ENCODE measurements around the gene NR2F1-AS1.

The NR2F1-AS1 gene

DNA sequence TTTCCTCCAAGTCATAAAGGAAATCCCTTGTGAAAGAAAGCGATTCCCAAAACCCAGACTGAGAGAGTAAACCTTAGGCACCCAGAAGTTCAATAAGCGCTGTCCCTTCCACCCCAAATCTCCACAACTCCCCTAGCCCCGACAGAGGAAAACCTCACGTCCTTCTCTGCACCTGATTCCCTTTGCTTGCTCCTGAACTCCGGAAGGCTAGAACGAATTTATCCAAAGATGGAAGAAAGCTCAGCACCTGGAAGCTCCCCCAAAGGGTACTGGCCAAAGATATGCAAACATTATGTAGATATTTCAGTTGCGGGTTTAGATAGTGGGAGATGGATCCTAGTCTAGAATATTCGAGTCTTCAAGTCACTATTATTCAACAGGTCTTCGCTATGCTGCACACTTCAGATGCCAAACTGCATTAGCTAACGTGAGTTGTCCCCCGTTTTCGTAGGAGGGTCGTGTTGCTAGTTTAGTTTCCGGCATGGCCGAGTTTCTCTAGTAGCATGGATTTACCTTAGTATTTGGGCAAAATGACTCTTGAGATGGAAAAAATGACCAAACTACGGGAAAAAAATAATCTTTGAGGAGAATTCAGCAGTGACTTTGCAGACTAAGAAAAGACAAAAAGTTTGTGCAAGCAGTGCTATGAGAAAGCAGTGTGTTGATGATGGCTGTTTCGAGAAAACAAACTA is 29.7 kb upstream of the NR2F1-AS1 start:
- Histone ChIP-seq H3K27ac (ENCODE audit: low read depth, low read length) (no peak overlapping the region), H3K4me3 (ENCODE audit: low read length) (no peak overlapping the region), H3K27me3 (ENCODE audit: insufficient read depth, low read length) (peaks cover 100% of the 10 kb centered on the region), H3K36me3 (ENCODE audit: insufficient read depth, low read length) (no peaks in the 10 kb centered on the region), H3K4me1 (ENCODE audit: insufficient read depth, low read length) (peaks cover 34% of the 10 kb centered on the region), H3K9ac (ENCODE audit: low read depth, low read length) (no peak overlapping the region), H3K9me3 (ENCODE audit: insufficient read depth, low read depth, low read length) (no peaks in the 10 kb centered on the region)
- 4% methylated on average over 17 of the region's 17 CpGs for WGBS

DNA sequence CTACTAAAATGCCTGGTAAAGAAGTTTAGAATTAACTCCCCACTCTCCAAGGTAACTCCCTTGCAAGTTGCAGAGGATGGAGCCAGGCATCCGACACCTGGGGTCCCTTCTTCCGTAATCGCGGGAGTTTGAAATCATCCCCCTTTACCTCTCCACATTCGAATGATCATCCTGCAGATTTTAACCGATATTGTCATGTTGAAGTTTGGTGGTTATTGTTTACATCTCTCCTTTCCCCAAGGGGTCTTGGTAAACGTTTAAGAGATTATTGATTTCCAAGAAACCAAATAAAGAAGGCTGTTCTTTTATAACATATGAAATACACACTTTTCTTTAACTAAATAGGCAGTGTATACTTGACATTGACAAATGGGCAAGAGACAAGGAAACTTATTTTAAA is 28.7 kb upstream of the NR2F1-AS1 start:
- H3K27me3 ChIP-seq (ENCODE audit: insufficient read depth, low read length) = peaks cover 100% of the 10 kb centered on the region
- H3K4me3 ChIP-seq (ENCODE audit: low read length) = no peak overlapping the region
- no peak overlapping the region for H3K9ac ChIP-seq (ENCODE audit: low read depth, low read length)
- no peaks in the 10 kb centered on the region for H3K9me3 ChIP-seq (ENCODE audit: insufficient read depth, low read depth, low read length)
- no peak overlapping the region for H3K27ac ChIP-seq (ENCODE audit: low read depth, low read length)
- 3% methylated on average over 4 of the region's 7 CpGs for WGBS
- H3K4me1 ChIP-seq (ENCODE audit: insufficient read depth, low read length) = peaks cover 34% of the 10 kb centered on the region
- H3K36me3 ChIP-seq (ENCODE audit: insufficient read depth, low read length) = no peaks in the 10 kb centered on the region

DNA sequence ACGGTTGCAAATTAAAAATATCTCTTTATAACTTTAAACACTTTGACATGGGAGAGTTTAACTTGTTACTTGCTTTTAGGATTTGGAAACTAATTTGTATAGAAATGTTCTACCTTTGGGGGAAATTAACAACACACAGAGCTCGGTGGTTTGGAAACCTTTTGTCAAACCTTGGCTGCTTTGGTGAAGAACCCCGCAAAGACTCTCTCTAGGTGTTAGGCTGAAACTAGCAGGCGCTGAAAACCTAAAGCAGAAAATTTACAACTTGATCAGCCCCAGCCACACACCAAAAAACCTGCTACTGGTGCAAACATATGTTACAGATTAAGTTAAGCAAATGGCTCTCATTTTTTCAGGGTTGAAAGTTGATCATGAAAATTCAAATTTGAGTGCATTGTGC is 27.8 kb upstream of the NR2F1-AS1 start:
- WGBS = 3% methylated on average over 3 of the region's 4 CpGs
- Histone ChIP-seq H3K9me3 (ENCODE audit: insufficient read depth, low read depth, low read length) (no peaks in the 10 kb centered on the region; the same call in 1 of the 2 replicates), H3K27ac (ENCODE audit: low read depth, low read length) (no peak overlapping the region), H3K27me3 (ENCODE audit: insufficient read depth, low read length) (peaks cover 100% of the 10 kb centered on the region), H3K9ac (ENCODE audit: low read depth, low read length) (no peak overlapping the region), H3K4me3 (ENCODE audit: low read length) (no peak overlapping the region), H3K4me1 (ENCODE audit: insufficient read depth, low read length) (peaks cover 34% of the 10 kb centered on the region), H3K36me3 (ENCODE audit: insufficient read depth, low read length) (no peaks in the 10 kb centered on the region)

DNA sequence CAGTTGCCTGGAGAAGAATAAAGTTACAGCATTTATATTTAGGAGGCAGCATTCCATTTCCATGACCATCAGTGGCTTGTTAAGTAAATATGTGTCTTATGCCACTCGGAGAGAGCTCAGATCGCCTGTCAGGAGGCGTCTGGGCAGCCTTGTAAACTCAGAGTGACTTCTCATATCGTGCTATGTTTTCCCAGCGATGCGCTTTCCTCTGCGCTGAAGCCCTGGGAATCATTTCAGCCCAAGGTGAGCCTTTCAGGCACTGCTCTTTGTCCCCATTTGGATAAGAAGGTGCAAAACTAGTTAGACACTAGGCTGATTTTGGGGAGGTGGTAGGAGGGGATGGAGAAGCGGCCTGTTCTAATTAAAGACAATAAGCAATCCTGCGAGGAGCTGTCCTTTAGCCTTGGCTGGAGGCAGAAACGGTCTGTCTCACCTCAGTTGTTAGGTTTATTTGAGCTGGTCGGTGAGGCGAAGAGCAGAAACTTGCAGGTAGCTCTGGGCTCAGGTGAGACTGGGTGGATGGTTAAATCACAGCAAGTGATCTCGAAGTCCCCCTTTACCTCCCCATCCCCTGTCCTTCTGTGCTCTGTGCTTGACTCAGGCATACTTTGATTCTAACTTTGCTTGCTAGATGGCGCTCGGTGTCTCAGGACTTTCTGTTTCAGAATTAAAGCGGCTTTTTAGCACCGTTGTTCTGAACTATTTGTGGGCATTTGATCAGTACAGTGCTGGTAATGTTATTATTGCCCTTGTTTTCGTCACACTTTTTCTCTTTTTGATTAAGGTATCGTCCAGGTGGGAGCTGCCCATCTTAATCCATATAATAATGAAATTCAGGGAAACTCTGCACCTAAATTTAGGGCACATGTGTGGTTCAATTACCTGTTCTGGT is 26.6 kb upstream of the NR2F1-AS1 start:
- H3K27me3 ChIP-seq (ENCODE audit: insufficient read depth, low read length) = peaks cover 100% of the 10 kb centered on the region
- peaks cover 35% of the 10 kb centered on the region for H3K4me1 ChIP-seq (ENCODE audit: insufficient read depth, low read length)
- peak overlapping the region; percentile 3; the same call in 1 of the 2 replicates for H3K4me3 ChIP-seq (ENCODE audit: low read length)
- no peaks in the 10 kb centered on the region for H3K36me3 ChIP-seq (ENCODE audit: insufficient read depth, low read length)
- H3K9me3 ChIP-seq (ENCODE audit: insufficient read depth, low read depth, low read length) = no peaks in the 10 kb centered on the region; the same call in 1 of the 2 replicates
- H3K27ac ChIP-seq (ENCODE audit: low read depth, low read length) = no peak overlapping the region
- H3K9ac ChIP-seq (ENCODE audit: low read depth, low read length) = no peak overlapping the region
- WGBS = 2% methylated on average over 19 of the region's 19 CpGs

DNA sequence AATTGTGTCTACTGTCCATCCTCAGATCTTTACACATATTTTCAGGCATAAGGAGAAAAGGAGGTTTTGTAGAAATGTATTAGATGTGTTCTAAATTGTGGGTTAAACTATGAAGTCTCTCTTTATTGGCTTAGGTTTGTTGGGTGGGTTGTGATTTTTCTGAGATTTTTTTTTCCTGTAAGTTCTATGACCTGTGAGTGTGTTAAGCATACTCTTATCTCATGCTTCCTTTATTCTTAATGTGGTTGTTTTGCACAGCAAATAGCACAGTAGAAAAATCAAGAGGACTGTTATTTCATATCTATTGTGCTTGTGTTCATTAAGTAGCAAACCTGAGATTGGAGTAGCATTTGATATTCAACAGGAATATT is 25.3 kb upstream of the NR2F1-AS1 start:
- Histone ChIP-seq H3K36me3 (ENCODE audit: insufficient read depth, low read length) (no peaks in the 10 kb centered on the region), H3K9ac (ENCODE audit: low read depth, low read length) (no peak overlapping the region), H3K27me3 (ENCODE audit: insufficient read depth, low read length) (peaks cover 100% of the 10 kb centered on the region), H3K4me1 (ENCODE audit: insufficient read depth, low read length) (peaks cover 37% of the 10 kb centered on the region), H3K4me3 (ENCODE audit: low read length) (no peak overlapping the region), H3K9me3 (ENCODE audit: insufficient read depth, low read depth, low read length) (no peaks in the 10 kb centered on the region; the same call in 1 of the 2 replicates), H3K27ac (ENCODE audit: low read depth, low read length) (no peak overlapping the region)

DNA sequence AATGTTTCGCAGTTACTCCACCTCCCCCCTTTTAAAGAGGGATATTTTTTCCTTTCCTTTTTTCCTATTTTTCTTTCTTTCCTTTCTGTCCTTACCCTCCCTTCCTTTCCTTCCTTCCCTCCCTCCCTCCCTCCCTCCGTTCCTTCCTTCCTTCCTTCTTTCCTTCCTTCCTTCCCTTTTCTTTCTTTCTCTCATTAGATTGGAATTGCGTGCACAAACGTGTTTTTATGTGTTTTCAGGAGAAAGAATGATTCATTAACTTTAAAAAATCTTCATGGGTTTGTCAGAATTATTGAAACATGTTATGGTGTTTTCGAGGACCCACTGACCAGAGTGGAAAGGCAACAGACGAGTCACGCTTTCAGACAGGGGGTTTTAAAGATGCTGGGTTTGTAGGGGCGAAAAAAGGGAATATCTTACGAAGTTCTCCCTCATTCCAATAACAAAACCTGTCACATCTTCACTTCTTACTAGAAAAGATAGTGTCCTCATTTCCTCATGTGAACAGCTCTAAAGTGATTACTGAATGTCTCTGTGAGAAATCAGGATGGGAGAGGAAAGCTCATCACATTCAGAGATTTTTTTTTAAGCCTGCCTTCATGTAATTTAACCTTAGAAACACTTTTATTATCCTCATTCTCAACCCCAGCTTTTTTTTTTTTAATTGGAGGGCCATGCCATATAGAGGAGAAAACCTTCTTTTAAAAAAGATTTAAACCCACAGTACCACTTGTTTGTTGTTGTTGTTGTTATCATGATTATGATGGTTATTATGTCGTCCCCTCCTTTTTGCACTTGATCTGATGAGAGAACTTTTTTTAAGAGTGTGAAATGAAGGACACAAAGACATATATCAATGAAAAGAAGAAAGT is 23.9 kb upstream of the NR2F1-AS1 start:
- Histone ChIP-seq H3K36me3 (ENCODE audit: insufficient read depth, low read length) (no peaks in the 10 kb centered on the region), H3K4me3 (ENCODE audit: low read length) (no peak overlapping the region), H3K4me1 (ENCODE audit: insufficient read depth, low read length) (peaks cover 28% of the 10 kb centered on the region), H3K27me3 (ENCODE audit: insufficient read depth, low read length) (peaks cover 100% of the 10 kb centered on the region), H3K27ac (ENCODE audit: low read depth, low read length) (no peak overlapping the region), H3K9ac (ENCODE audit: low read depth, low read length) (no peak overlapping the region), H3K9me3 (ENCODE audit: insufficient read depth, low read depth, low read length) (no peaks in the 10 kb centered on the region; the same call in 1 of the 2 replicates)
- 9% methylated on average over 7 of the region's 10 CpGs for WGBS

DNA sequence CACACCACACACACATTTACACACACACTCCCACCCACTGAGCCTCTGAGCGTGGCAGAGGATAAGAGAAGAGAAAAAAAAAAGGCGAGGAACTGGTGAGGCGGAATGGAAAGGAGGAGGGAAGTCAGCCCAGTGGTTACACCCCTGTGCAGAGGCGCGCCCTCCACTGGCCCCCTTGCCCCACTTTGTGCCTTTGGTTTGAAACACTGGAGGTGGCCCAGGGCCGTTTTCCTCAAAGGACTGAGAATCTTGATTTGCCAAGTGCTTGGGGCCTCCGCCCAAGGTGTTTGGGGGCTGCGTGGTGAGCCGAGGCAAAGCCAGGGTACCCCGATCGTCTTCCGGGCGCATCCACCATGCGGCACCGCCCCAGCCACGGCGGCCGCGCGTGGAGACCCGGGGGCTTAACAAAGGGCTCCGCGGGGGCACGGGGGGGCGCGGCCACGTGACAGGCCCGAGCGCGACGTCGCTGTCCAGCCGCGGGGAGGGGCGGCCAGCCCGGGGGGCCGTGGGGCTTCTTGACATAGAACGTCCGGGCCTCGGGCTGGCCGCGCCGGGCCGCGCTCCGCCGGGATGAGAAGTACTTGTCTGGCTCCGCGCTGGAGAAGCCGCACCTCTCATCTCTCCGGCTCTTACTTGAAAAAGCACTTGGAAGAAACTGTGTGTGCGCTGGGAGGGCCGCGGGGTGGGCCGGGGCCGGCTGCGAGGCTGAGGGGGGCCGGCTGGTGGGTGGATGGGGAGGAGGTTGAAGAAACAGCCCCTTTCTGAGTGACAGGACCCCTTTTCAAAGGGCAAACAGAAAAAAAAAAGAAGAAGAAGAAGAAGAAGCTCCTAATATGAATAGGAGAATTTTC is 23.0 kb upstream of the NR2F1-AS1 start:
- WGBS = 3% methylated on average over 58 of the region's 58 CpGs
- H3K4me3 ChIP-seq (ENCODE audit: low read length) = no peak overlapping the region
- H3K9ac ChIP-seq (ENCODE audit: low read depth, low read length) = no peak overlapping the region
- no peaks in the 10 kb centered on the region for H3K36me3 ChIP-seq (ENCODE audit: insufficient read depth, low read length)
- peaks cover 100% of the 10 kb centered on the region for H3K27me3 ChIP-seq (ENCODE audit: insufficient read depth, low read length)
- H3K27ac ChIP-seq (ENCODE audit: low read depth, low read length) = no peak overlapping the region
- no peaks in the 10 kb centered on the region; the same call in 1 of the 2 replicates for H3K9me3 ChIP-seq (ENCODE audit: insufficient read depth, low read depth, low read length)
- peaks cover 25% of the 10 kb centered on the region for H3K4me1 ChIP-seq (ENCODE audit: insufficient read depth, low read length)

DNA sequence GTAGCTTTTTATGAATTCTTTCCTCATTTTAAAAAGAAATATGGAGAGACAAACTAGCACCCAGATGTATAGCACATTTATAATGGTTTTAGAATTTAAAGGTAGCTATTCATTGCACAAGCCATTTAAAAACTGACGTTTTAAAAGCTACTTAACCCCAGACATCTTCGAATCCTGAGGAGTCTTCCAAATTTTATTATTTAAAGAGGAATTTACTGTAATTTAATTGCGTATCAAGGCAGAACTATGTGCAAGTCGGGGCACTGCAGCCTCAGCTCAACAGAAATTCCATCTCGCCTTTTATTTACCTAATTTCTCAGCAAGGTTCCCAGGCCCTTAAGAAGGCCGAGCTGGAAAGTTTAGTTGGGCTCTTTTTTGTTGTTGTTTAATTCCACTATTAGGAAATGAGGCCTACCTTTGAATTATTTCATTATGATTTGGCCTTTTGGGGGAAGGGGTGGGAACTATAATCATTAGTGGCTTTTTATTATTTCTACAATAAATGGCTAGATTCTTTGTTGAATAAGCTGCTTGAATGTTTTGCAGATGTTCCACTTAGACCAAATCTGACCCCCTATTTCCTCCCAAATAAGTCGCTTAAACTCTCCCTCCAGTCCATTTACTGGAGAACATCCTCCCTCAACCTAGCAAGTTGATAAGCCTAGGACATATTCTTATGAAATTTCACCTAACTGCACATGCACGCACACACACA is 22.2 kb upstream of the NR2F1-AS1 start:
- 17% methylated on average over 7 of the region's 8 CpGs for WGBS
- H3K9ac ChIP-seq (ENCODE audit: low read depth, low read length) = no peak overlapping the region
- H3K27me3 ChIP-seq (ENCODE audit: insufficient read depth, low read length) = peaks cover 100% of the 10 kb centered on the region

DNA sequence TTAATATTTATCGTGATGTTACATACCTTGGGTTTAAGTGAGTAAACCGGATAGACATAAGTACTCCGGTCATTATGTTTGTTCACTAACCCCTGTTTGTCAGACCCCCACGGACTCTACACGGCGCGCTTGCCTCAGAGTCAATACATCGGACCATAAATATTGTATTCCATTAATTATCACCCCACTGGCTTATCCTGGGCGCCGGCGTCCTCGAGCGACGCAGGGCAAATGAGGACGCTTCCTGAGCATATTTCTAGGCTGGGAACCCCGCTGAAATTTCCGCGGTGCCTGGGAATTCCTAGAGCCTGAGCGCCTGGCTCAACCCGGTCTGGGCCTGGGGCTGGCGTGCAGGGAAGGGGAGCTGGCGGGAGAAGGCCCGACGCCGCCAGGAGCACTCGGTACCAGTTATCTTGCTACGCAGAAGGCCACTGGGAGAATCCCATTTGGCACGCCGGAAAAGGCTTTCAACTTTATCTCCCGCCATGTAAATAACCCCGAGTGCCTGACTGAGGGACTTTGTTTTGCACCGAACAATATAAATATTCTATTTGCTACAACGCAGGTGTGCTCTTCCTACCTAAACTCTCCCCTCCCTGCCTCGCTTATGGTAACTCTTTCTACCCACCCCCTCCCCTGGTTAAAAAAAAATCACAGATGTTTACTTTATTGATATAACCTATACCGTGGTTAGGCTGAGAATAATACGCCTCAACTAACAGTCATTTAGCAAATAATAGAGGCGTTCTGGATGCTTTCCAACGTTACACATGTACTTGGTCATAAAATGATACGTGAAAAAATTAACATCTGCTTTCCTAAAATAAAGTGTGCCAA is 21.4 kb upstream of the NR2F1-AS1 start:
- peaks cover 21% of the 10 kb centered on the region for H3K4me1 ChIP-seq (ENCODE audit: insufficient read depth, low read length)
- no peaks in the 10 kb centered on the region; the same call in 1 of the 2 replicates for H3K9me3 ChIP-seq (ENCODE audit: insufficient read depth, low read depth, low read length)
- no peak overlapping the region for H3K9ac ChIP-seq (ENCODE audit: low read depth, low read length)
- 2% methylated on average over 39 of the region's 39 CpGs for WGBS
- peak overlapping the region; percentile 5 for H3K4me3 ChIP-seq (ENCODE audit: low read length)
- no peaks in the 10 kb centered on the region for H3K36me3 ChIP-seq (ENCODE audit: insufficient read depth, low read length)
- no peak overlapping the region for H3K27ac ChIP-seq (ENCODE audit: low read depth, low read length)
- H3K27me3 ChIP-seq (ENCODE audit: insufficient read depth, low read length) = peaks cover 100% of the 10 kb centered on the region

More for the DNA sequence above, 22.2 kb upstream of the NR2F1-AS1 start:
- H3K4me3 ChIP-seq (ENCODE audit: low read length) = no peak overlapping the region
- H3K9me3 ChIP-seq (ENCODE audit: insufficient read depth, low read depth, low read length) = no peaks in the 10 kb centered on the region; the same call in 1 of the 2 replicates
- H3K4me1 ChIP-seq (ENCODE audit: insufficient read depth, low read length) = peaks cover 22% of the 10 kb centered on the region
- no peaks in the 10 kb centered on the region for H3K36me3 ChIP-seq (ENCODE audit: insufficient read depth, low read length)
- no peak overlapping the region for H3K27ac ChIP-seq (ENCODE audit: low read depth, low read length)

Data from HUES64 (cell line).